Stimulated activated CD4-positive, alpha-beta T cell treated with anti-CD3 and anti-CD28 coated beads, Interleukin-12 subunit alpha, Interleukin-12 subunit beta, amount 100 ng/mL, for 24 hours (primary cell): Measurements from ENCODE around the gene ZCCHC17.
"Not testable (repeated sequence)": the region's sequence is repeated elsewhere in the genome, so short reads cannot be mapped to it uniquely, and the experiment has no call there.

Experiments used
- DNase-seq, 2 experiments: peaks; one replicate each; pipeline ENCODE4 v3.0.0-alpha.2; 2020; ENCODE audit warnings: low read depth in 2 of 2

ZCCHC17 gene

GRCh38 chr1:31296486-31297276 is at the start of gene ZCCHC17, which contains the start of gene SNRNP40:
TSS of gene ZCCHC17 (plus strand) at chr1:31297032. CDS start at chr1:31310099, 13,067 bp downstream.
TSS of gene SNRNP40 (minus strand) at chr1:31296788. CDS start at chr1:31296751, 37 bp downstream.
- DNase-seq: peak; percentile 80 to 88

GRCh38 chr1:31248276-31248675 is 48.6 kb upstream of the ZCCHC17 start:
- no peak for DNase-seq

- DNase-seq: no peak
Observed at GRCh38 chr1:31249854-31250253, 47.0 kb upstream of the ZCCHC17 start.

DNA sequence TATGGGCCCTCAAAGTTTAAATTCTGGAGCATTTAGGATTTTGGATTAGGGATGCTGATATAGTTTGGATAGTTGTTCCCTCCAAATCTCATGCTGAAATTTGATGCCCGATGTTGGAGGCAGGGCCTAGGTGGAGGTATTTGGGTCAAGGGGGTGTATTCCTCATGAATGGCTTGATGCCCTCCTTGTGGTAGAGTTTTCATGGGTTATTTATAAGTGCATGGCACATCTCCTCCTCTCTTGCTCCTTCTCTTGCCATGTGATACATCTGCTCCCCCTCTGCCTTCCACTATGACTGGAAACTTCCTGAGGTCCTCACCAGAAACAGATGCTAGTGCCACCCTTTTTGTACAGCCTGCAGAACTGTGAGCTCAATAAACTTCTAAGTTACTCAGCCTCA is 39.6 kb upstream of the ZCCHC17 start:
- no peak for DNase-seq

- no peak for DNase-seq
Observed at GRCh38 chr1:31258581-31258980, 38.3 kb upstream of the ZCCHC17 start.

GRCh38 chr1:31259746-31260145 is 37.1 kb upstream of the ZCCHC17 start:
- DNase-seq: no peak

- DNase-seq: no peak
Observed at GRCh38 chr1:31261916-31262315, 34.9 kb upstream of the ZCCHC17 start.

- not testable (repeated sequence) for DNase-seq
Observed at GRCh38 chr1:31262393-31262792, 34.4 kb upstream of the ZCCHC17 start.

DNA sequence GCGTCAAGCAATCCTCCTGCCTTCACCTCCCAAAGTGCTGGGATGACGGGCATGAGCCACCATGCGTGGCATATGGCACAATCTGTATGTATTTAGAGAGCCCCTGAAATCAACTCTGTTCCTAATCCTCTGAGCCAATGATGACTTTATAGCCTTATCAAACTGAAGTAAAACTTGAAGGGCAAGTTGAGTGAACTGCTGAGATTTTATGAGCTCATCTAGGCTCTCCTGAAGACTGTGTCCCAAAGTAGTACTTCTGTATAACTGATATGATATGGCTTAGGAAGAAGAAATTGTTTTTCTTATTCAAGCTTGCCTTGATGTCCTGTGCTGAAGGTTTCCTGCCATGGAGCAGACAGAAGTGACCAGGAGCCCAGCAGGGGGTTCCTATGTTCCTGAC is 33.4 kb upstream of the ZCCHC17 start:
- DNase-seq: no peak

- no peak for DNase-seq
Observed at GRCh38 chr1:31264790-31265386, 31.9 kb upstream of the ZCCHC17 start.

DNA sequence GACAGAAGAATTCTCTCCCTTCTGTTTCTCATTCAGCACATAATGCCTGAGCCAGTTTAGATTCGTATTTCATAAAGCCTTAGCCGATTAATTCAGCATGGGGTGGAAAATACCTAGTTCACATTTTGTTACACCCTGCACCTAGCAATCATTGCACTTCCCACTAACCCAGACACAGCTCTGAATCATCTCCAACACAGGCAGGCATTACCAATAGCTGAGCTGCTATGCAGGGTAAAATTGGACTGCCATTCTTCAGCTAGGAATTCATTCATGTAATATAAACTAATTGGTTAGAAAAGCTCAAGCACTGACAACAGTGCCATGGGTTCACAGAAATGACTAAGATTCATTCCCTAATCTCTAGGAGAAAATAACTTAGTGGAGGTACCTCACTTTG is 30.3 kb upstream of the ZCCHC17 start:
- no peak for DNase-seq

DNA sequence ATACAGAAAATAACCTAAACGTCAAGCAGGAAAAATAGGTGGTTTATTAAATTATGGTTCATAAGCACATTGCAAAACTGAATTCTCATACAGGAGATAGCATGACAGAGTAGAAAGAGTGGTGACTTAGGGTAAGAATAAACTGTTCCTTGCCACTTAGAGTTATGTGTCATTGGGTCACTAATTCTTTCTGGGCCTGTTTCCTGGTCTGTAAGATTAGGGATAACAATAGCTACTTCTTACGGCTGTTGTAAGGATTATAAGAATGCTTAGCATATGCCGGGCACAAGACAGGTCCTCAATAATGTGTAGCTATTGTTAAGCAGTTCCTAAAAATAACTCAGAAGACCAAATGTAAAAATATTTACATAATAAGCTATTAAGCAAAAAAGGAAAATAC is 24.5 kb upstream of the ZCCHC17 start:
- DNase-seq: no peak

DNA sequence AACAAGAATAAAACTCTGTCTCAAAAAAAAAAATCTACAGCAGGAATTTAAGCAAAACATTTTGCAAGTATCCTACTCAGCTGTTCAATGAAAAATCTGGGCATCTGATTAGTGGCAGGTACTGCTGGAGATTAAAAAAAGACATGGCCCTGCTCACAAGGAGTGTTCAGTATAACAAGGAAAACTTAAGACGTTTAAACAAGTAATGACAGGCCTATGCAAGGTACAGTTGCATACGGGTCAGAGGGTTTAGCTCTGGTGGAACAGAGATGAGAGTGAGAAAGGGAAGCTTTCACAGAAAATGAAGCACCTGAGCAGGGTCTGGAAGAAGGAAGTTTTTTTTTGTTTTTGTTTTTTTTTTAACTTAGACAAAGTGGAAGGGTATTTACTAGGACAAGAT is 23.2 kb upstream of the ZCCHC17 start:
- DNase-seq: no peak

GRCh38 chr1:31282426-31282825 is 14.4 kb upstream of the ZCCHC17 start:
- DNase-seq: not testable (repeated sequence)

DNA sequence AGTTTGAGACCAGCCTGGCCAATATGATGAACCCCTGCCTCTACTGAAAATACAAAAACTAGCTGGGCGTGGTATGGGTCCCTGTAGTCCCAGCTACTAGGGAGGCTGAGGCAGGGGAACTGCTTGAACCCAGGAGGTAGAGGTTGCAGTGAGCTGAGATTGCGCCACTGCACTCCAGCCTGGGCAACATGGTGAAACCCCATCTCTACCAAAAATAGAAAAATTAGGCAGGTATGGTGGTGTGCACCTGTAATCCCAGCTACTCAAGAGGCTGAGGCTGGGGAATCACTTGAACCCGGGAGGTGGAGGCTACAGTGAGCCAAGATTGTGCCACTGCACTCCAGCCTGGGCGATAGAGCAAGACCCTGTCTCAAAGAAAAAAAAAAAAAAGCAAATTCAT is 9.0 kb upstream of the ZCCHC17 start:
- not testable (repeated sequence) for DNase-seq

DNA sequence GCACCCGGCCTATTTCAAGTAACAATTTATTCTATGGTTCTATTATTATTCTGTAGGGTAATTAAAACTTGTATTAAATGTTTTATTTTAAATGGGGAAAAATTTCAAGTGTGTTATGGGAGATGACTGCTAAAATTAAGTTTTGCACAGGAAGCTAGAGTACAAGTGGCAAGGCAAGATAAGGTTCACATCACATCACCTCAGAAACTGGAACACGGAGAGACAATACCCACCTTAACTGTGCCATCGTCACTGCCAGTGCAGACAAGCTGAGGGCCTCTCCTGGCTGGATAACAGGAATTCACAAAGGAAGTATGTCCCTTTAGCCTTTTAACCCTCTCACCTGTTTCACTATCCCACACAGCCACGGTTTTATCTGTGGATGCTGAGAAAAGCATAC is 7.8 kb upstream of the ZCCHC17 start:
- DNase-seq: no peak

- no peak for DNase-seq
Observed at GRCh38 chr1:31295874-31296485, 852 bp upstream of the ZCCHC17 start.

- DNase-seq: no peak
Observed at GRCh38 chr1:31297277-31298247, 730 bp downstream of the ZCCHC17 start.

DNA sequence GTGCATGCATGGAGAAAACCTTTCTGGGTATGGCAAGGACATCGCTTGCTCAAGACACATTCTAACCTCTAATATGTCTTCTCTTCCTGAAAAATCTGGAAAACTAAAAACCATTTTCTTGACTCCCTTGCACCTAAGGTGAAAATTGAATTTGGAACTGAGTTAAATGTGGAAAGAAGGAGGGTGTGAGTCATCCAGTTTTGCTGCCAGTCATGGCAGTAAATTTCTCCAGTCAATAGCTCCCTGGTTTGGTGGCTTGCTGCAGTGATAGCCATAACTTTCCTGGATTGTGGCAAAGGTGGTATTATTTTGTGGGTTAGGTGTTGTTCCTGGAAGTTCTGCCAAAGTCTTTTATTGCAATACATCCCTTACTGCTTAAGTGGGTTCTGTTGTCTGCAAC is 2.5 kb downstream of the ZCCHC17 start:
- DNase-seq: no peak

DNA sequence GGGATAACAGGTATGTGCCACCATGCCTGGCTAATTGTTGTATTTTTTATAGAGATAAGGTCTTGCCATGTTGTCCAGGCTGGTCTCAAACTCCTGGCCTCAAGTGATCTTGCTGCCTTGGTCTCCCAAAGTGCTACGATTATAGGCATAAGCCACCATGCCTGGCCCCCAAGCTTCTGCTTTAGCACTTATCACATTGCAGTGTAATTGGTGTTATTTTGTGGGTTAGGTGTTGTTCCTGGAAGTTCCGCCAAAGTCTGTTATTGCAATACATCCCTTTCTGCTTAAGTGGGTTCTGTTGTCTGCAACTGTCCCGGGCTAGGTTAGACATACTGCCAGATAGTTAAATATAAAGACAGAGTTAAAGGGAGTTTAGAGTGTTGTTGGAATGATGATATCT is 3.4 kb downstream of the ZCCHC17 start:
- DNase-seq: no peak

GRCh38 chr1:31302709-31303441 is 6.0 kb downstream of the ZCCHC17 start:
- DNase-seq: no peak
